Lower lobe of right lung (tissue), 2 donors: ENCODE measurements around the gene TSPAN9. TPM values are rescaled to one million over a fixed set of nuclear protein-coding genes. Genes with fewer than 3 reads are reported as not detected.

Source experiments
- ATAC-seq, 2 donors: fragments of 200-7000 bp; cut with Tn5 transposase; one replicate each; pipeline ENCODE4 v1.9.1; 2020 to 2022; ENCODE audit warnings: mild to moderate bottlenecking in 2 of 2, moderate library complexity in 2 of 2
- DNase-seq: peaks from one replicate; pipeline ENCODE4 v3.0.0-alpha.2; 2020
- H3K27ac ChIP-seq: fragments of 200-600 bp; one replicate; pipeline ENCODE4 v1.8.0; 2022
- H3K27me3 ChIP-seq: fragments of 200-600 bp; one replicate; pipeline ENCODE4 v1.8.0; 2022; ENCODE audit warnings: low read depth
- H3K36me3 ChIP-seq: fragments of 200-600 bp; one replicate; pipeline ENCODE4 v1.8.0; 2022; ENCODE audit warnings: mild to moderate bottlenecking
- H3K4me1 ChIP-seq: fragments of 200-600 bp; one replicate; pipeline ENCODE4 v1.8.0; 2022
- H3K4me3 ChIP-seq: fragments of 200-600 bp; one replicate; pipeline ENCODE4 v1.8.0; 2022; ENCODE audit warnings: mild to moderate bottlenecking
- H3K9me3 ChIP-seq: fragments of 200-600 bp; one replicate; pipeline ENCODE4 v1.8.0; 2022
- CTCF ChIP-seq: fragments of 200-600 bp; IDR thresholded peaks from one replicate; pipeline ENCODE4 v1.8.0; 2022; ENCODE audit warnings: antibody characterized with exemption, mild to moderate bottlenecking
- intact Hi-C: fragments of 100-400 bp; cut with DNase I; formaldehyde crosslinking; loops from one replicate; pipeline ENCODE4 v1.11.0; 2022
- total RNA-seq: library from RNA; stranded (reverse); fragmentation: NEBNext Ultra II Directional; extraction: Animal tissue kit (Norgen Biotek cat#: 25700); gene quantifications from one replicate; pipeline ENCODE4 v1.2.1, GENCODE V29; 2021
- donor health status: DM: no; HTN: yes; CAD: no; lungs with severe emphysema.

TSPAN9 gene
- total RNA-seq, 1 donor from 2014 or later: 61.1 TPM

- Histone ChIP-seq H3K9me3 (no peaks in the 10 kb centered on the region), H3K27ac (no peak overlapping the region), H3K4me3 (no peak overlapping the region), H3K4me1 (no peaks in the 10 kb centered on the region), H3K36me3 (no peaks in the 10 kb centered on the region), H3K27me3 (no peaks in the 10 kb centered on the region)
- no peak for TF ChIP-seq CTCF
- peak in 1 of 2 donors; percentile 14 for ATAC-seq
- intact Hi-C loops: no loop called here
- DNase-seq: peak; percentile 27
Observed at GRCh38 chr12:3320881-3321509, 243.8 kb downstream of the TSPAN9 start.

GRCh38 chr12:3321881-3322280 is 244.7 kb downstream of the TSPAN9 start:
- Histone ChIP-seq H3K27me3 (no peaks in the 10 kb centered on the region), H3K9me3 (no peaks in the 10 kb centered on the region), H3K27ac (no peak overlapping the region), H3K4me1 (no peaks in the 10 kb centered on the region), H3K36me3 (no peaks in the 10 kb centered on the region), H3K4me3 (no peak overlapping the region)
- intact Hi-C loops: no loop called here
- no peak for ATAC-seq
- TF ChIP-seq CTCF: no peak
- peak; percentile 24 for DNase-seq

GRCh38 chr12:3323002-3323685 is 246.0 kb downstream of the TSPAN9 start:
- intact Hi-C loops: no loop called here
- Histone ChIP-seq H3K4me1 (no peaks in the 10 kb centered on the region), H3K27ac (no peak overlapping the region), H3K36me3 (no peaks in the 10 kb centered on the region), H3K4me3 (no peak overlapping the region), H3K27me3 (no peaks in the 10 kb centered on the region), H3K9me3 (no peaks in the 10 kb centered on the region)
- DNase-seq: peak; percentile 29
- no peak for TF ChIP-seq CTCF
- ATAC-seq: no peak

GRCh38 chr12:3325736-3326135 is 248.6 kb downstream of the TSPAN9 start:
- Histone ChIP-seq H3K36me3 (no peaks in the 10 kb centered on the region), H3K27ac (no peak overlapping the region), H3K9me3 (no peaks in the 10 kb centered on the region), H3K4me1 (no peaks in the 10 kb centered on the region), H3K27me3 (no peaks in the 10 kb centered on the region), H3K4me3 (no peak overlapping the region)
- ATAC-seq (no peak), DNase-seq (no peak)
- no peak for TF ChIP-seq CTCF
- intact Hi-C loops: no loop called here

- DNase-seq: no peak
- no peak for ATAC-seq
- H3K27ac ChIP-seq: no peak overlapping the region
- no peak for TF ChIP-seq CTCF
- H3K4me3 ChIP-seq: no peak overlapping the region
- no peaks in the 10 kb centered on the region for H3K36me3 ChIP-seq
- intact Hi-C loops: no loop called here
- no peaks in the 10 kb centered on the region for H3K27me3 ChIP-seq
- H3K9me3 ChIP-seq: no peaks in the 10 kb centered on the region
- H3K4me1 ChIP-seq: no peaks in the 10 kb centered on the region
Observed at GRCh38 chr12:3326156-3326849, 249.1 kb downstream of the TSPAN9 start.
